Stromal cell of bone marrow (primary cell): ENCODE results near the gene CLCN5.

Experiments
- DNase-seq: peaks from one replicate; pipeline ENCODE4 v3.0.0-alpha.2; 2012; ENCODE audit warnings: low read depth

CLCN5 gene

DNA sequence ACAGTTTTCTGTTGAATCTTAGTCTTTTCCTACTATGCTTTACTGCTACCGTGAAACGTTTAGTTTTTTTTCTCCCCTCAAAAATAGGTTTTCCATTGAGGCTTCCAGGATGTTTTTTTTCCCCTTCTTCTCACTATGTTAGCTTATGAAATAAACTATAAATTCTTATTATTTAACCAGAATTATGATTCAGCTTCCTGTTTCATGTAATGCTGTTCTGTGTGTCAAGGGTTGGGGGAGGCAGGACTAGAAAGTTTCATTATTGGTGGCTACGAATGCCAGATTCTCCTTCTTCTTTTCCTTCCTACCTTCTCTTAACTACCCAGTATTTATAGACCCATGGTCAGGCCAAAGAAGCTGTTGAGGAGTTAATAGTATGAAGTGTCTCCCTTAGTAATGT, 11.8 kb downstream of the CLCN5 start:
- DNase-seq = no peak

DNA sequence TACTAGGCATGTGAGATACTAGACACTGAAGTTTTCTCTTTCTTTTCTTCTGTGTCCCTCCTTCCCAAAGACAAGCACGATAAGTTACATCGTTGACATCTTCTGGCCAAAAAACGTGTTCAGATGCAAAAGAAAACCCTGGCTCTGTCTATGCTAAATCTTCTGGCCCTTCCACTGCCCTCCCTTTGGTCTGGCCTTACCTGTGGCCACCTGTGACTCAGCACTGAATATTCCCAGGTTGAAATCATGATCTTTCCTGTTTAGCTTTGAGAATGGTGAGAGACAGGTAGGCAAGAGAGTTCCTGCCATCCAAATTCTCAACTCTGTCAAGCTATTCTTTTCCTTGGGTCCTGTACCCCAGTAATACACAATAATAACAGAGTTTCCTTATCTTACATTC, 12.3 kb downstream of the CLCN5 start:
- no peak for DNase-seq

DNA sequence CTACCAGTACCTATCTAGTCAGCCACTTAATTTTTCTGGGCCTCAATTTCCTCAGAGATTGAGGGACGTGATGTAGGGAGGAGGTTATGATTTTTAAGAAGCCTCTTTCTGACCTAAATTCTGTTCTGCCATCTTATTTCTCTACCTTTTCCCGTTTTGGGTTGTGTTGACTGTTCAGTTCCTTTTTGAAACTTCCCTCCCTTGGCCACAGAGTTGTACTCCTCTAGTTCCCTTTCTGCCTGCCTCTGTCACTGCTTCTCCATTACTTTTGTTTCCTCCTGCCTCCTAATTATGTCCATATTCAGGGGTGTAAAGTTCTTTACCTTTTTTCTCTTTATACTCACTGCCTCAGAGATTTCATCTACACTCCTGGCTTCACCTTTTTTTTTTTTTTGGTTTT, 25.4 kb downstream of the CLCN5 start:
- no peak for DNase-seq

DNA sequence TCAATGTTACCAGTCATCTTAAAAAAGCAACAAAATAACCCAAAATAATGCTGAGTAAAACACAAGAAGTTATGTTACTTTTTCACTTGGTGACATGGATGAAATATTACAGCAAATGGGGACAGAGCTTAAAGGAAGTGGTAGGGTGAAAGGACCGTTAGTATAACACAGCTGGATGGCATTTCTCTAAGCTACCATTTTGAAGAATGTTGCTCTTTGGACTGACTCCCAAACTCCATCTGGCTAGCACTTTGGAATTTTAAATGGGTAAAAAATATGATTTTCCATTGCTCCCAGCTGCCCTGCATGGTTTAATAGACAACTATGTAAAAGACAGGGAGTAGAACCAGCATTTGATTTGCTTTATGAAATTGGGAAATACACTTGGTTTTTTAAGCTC, 27.6 kb downstream of the CLCN5 start:
- DNase-seq = no peak

DNA sequence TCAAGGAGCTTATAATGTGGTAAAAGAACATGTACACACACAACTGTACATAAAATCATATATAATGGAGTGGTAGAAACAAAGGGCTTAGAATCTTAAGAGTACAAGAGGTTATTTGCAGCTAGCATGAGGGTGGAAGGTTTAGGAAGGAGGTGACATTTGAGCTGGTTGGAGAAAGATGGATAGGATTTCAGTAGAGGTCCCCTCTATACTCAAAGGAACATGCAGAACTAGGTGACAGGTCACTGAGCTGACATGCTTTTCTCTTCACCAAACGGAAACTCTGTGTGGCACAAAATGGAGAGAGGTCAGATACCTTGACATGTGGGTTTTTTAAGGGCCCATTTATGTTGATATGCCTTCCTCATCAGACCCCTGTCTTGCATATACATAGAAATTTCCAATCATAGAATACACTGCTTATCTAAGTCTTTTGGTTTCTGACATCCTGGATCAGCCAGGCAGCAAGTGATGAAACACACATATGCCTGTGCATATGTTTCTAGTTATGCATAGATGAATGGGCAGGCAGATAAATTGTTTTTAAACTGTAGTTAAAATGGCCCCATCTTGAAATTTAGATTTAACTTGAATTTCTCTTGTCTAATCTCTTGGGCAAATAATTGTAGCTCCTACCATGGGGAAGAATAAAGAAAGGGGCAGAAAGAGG, 29.3 kb downstream of the CLCN5 start:
- DNase-seq = no peak

DNA sequence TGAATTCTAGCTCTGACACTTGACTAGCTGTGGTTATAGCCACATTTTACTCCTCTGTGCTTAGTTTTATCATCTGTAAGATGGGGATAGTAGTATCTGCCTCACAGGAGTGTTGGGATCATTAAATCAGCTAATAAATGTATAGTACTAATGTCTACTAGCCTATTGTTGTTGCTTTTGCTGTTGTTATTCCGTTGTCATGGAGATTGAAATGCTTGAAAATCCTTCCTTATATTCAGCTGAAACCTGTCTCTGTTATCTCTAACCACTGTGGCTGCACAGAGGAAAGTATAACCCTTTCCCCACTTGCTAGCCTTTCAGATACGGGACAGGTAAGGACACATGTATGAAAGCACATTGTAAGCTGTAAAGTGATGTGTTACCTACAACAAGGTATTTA, 33.9 kb downstream of the CLCN5 start:
- DNase-seq = no peak

DNA sequence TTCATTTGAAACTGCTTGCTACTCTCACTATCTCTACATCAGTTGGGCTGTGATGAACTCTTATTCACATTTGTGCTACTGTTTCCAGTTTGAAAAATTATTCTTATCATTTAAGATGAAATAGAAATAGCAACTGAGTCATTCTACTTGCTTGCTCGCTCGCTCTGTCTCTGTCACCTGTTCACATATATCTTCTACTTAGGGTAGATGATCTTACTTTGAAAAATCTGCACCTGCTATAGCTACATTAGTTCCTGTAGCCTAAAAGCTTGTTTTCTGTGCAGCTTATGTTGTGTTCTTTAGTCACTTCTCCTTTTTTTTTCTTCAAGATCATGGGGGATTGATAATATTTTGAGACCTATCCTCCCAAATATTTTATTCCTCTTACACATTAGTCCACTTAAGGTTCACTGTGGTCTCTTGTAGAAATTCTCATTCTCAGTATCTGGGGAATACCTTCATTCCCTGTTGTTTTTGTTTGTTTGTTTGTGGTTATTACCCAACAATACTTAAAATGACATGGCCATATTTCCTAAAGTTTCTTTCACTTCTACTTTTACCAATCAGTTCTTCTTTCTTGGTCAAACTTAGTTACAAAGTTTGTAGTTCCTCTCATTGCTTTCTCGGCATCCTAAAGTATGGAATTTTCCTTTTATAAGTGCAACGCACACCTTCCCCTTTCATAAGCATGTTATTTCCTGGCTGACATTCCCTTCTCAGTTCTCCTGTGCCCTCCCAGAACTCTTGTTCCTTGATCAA, 36.5 kb downstream of the CLCN5 start:
- DNase-seq = no peak

DNA sequence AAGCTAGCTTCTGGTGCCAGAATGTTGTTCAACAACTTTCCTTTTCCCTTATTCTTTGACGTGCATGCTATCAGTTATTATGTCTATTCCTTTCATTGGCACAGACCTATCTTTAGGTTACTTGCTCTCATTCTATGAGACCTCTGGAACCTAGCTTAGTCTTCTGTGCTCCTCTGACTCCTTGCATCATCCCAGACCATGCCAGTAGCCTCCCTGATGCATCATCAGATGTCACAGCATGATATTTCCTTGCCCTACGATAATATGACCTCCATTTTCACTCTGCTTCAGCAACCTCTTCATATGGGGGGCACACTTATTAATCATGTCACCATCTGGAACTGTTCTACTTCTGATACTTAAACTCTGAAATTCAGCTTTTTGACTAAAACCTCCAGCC, 37.2 kb downstream of the CLCN5 start:
- no peak for DNase-seq

DNA sequence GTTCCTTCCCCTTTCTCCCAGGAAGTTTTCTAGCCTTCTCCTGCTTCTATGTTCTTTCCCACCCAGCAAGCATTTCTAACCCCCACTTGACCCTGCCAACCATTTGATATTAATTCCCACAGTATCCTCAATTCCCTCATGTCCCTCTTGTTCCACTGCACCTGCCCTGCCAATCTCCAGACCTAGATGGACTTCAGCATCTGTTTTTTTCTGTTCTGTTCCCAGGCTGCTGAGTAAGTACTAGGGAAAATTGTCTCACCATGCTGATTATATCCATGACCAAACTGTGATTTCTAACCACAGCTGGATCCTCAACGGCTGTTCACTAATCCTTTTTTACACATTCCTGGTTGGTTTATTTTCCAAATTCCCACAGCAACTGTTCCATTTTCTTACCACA, 37.7 kb downstream of the CLCN5 start:
- no peak for DNase-seq

DNA sequence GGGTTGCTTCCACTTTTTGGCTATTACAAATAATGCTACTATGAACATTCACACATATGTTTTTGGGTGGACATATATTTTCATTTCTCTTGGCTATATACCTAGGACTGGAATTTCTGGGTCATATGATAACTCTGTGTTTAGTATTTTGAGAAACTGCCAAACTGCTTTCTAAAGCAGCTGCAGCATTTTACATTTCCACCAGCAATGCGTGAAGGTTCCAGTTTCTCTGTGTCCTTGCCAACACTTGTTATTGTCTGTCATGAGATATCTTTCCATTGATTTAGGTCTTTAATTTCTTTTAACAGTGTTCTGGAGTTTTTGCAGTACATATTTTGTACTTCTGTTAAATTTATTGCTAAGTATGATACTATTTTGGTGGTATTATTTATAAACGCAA, 48.3 kb downstream of the CLCN5 start:
- DNase-seq = no peak

DNA sequence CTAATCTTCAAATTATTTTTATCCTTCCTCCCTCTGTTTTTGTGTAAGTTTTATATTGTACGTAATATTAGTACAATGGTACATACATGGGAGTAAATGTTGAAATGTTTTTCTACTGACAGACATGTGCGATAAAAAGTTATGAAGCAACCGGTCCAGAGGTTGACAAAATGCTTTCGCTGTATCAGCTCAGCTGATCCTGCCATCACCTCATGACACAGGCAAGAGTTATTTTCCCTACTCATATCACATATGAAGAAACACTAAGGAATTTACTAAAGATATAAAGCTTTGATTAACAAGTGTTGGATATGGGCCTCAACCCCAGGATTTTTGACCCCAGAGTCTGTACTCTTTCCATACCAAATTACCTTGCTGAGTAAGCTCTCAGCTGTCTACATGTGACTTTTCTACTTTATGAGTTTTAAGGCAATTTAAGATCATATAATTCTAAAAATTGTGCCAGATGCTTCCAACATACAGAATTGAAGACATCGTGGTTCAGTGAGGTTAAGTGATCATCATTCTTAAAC, 50.0 kb downstream of the CLCN5 start:
- DNase-seq = no peak

DNA sequence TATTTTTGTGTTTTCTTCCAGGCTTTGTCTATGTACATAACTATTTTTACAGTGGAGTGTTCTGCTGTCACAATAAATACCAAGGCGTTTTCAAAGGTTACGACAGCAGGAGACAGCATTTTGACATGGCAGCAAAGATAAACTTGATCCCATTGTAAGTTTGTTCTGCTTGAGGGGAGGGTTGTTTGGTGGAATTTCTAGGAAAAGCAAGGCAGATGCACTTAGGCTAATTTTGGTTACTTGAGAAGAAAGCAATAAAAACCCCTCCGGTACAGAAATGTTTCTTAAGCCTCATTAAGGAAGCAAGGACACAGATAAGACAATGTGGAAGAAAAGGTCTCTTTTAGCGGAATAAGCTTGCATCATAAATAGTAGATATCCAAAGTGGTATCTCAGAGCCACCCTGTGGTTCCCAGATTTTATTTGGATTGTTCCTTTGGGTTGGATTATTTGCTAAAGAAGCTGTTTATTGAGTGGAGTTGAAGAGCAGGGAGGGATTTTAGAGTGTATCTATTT, 54.3 kb downstream of the CLCN5 start:
- no peak for DNase-seq

DNA sequence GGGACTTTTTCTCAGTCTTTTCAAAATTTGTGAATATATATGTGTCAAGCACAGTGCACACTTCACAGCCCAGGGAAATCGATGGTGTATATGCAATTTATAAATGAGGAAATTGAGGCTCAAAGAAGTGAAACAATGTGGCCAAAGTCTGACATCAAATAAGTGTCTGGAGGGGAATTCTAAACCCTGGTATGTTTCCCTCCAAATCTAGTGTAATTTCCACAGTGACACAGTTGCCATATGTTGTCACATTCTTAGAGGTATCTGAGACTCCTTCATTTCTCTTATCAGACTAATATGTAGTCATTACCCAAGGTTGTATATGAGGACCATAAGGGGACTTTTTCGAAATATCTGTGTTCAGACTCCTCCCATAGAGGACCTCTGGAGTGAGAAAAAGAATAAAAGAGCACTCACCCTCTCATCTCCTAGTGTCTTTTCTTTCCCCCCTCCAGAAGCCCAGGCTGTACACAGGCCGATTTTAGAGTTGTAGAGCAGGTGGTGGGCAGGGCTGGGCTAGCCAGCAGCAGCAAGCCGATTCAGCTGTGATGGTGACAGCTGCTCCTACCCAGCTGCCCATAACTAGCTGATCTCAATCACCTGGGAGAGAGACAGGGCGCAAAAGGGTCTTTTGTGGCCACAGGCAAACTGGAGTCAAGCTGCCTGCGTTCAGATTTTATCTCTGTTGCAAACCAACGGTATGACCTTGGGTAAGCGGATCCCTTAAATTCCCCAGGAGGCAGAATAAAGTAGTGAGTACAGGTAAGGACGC, 55.1 kb downstream of the CLCN5 start:
- no peak for DNase-seq

DNA sequence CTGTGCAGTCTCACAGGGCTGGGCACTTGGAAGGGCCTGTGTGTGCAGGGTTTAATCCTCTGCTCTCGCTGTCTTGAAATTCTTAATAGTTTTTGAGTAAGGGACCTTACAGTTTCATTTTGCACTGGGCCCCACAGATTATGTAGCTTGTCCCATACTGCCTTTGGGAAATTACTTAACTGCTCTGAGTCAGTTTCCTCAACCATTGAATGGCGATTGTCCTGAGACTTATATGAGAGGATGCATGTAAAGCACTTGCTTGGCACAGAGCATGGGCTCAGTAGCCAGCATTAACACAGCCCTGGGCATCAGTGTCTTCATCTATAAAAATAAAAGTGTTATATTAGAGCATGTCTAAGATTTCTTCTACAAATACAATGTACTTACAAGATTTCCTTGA, 55.8 kb downstream of the CLCN5 start:
- DNase-seq = no peak

DNA sequence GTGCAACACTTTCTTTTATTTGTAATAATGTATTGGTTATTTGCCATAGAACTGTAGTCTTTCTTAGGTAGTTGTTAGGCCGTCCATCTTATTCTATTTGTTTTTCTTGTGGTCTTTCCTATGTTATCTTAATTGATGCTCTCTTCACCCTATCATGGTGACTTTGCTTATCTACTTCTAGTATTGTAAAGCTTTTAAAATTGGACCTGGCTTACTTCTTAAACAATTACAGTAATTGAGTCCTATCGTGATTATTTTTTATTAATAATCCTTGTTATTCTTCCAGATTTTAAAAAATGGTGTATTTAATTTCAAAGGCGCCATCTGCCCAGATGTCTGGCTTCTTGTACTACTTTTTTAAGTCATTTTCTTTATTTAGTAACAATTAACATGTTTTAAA, 63.7 kb downstream of the CLCN5 start:
- no peak for DNase-seq

DNA sequence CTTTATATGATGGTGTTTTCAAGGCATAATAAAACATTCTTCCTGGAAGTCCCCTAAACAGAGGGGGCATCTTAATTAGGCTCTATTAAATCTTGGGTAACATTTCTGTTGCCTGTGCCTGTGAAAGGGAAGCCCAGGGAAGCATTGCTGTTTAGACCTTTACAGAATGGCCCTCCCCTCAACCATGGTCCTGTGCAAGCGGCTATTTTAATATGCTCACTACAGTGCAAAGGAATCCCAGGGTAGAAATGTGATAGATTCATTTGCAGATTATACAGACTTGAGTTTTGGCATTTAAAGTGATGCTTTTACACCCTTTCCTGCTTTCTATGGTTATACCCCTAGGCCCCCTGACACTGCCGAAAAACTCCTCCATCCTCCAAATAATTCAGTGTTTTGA, 65.3 kb downstream of the CLCN5 start:
- DNase-seq = no peak

DNA sequence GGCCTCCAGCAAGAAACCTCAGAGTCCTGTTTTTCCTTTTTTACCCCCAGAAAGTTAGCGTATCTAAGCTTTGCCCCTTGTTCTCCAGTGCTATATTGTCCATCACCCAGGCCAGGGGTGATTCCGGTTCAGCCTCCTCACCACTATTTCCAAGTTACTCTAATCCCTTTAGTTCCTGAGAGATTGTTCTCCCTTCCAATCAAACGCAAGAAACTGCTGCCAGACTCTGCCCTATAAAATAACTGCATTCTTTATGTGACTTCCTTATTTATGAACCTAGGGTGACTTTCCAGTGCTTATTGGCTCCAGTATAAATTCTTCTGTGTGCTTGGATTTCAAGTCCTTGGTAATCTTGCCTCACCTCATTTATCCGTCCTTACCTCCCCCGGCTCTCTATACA, 65.7 kb downstream of the CLCN5 start:
- no peak for DNase-seq

DNA sequence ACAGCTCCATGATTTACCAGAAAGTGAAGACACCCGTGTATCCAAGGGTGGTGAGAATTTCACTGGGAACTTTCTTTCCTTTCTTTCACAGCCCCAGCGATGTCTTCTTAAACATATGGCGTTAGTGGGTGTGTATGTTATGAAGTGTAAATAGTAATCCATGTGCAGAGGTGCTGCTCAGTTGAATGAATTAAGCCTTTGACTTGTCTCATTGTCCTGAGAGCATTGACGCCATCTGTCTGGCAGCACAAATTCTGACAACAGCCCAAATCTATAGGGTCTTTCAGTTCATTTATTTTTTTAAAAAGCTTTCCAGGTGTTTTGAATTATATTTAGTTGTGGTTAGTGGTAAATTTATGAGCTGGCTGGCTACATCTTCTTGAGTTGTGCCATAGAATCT, 69.4 kb downstream of the CLCN5 start:
- no peak for DNase-seq

DNA sequence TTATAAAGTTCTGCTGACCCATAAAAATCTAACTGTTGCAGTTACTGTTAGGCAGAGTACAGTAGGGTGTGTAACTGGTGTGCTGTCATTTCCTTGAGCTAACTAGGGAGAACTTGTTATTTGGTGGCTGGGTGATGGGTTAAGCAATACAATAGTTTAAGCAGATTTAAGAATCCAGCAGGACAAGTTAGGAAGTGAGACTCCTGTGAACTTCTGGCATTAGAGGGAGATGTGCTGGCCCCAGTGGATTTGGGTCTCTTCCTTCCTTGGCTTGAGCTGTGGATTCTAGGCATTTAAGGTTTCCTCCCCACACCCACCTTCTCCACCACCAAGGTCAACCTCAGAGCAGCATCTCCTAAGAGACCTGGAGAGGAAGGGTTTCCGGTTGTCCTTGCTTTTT, 70.5 kb downstream of the CLCN5 start:
- DNase-seq = no peak

DNA sequence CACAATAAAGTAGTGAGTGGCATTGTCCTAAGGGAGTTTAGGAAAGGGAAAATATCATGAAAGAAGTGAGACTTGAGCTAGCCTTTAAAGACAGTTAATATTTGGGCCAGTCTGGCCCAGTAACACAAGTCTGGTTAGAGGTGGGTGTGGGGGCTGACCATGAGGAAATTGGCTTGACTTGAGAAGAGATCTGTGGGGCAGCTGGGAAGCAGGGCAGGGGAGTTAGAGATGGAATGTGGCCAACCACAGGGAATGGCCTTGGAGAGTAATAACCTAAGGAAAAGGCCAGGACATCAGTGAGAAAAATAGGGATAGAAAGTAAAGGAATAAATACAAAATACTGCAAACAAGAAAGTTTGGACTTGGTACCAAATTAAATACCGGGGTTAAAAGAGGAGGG, 71.3 kb downstream of the CLCN5 start:
- no peak for DNase-seq

DNA sequence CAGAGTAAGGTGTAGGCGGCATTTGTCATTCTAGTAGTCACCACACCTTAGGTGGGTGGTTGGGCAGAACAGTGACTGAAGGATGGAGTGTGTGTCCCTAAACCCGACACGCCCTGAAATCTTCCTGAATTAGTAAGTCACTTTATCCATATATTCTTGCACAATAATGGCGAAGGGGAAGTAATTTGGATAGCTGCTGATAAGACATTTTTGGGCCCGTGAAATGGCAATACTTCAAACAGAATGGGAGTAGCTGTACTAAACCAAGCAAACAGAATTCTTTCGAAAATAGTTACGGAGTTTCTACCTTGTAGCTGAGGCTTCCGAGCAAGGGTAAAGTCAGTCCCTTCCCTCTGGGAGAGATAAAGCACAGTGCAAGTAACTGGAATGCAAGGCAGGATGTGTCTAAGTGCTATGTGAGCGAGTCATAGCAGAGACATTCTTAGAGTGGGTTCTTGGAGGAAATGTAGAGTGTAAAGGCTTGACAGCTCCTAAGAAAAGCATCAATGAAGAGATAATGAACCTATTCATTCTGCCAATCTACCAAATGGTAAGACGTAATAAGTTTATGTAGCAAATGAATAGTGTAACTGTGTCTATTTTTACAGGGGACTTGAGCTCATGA, 72.8 kb downstream of the CLCN5 start:
- peak; percentile 17 for DNase-seq

DNA sequence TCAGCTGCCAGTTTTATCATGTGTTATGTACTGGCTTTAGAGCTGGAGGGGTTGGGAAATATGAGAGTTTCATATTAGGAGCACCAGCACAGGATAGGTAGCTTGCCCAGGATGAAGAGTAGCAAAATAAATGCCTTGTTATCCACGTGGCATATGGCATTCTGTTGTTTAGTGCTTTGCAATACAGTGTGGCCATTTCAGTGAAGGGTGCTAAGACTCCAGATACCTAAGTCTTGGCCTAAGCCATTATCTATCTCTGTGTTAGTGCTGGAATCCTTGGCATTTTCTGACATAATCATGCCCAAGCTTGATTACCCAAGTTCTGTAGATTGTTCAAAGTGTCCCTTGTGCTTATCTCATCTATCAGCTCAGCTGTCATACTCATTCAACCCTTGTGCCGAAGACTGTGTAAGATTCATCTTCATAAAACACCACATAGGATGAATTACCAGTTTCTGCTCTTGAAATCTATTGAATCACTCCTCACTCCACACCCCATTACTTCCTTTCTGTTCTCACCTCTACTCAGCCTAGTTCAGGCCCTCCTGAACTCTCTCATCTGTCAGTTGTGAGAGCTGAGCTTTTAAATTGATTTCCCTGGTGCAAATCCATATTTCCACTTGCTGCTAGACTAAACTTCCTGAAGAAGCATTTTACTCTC, 73.5 kb downstream of the CLCN5 start:
- DNase-seq = no peak
